Measurements from ENCODE around the gene ZNF106.

DNA sequence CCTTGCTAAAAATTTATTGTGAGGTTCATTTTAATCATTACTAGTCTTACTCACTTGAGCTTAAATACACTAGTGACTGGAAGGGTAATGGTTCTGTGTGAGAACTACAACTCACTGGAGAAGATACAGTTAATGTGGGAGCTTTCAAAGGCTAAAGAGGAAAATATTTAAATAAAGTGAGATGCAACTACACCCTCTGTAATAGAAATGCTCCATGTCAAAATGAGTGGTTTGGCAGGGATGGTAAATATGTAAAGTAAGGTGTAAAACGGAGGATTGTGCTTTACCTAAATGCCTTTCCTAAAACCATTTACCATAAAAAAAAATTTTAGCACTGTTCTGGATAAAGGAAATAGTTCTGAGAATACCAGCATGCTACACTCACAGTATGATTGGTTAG is 42.3 kb upstream of the ZNF106 start:
- no peak for TF ChIP-seq YY1 (IDR thresholded peaks at IDR 0.05; ENCODE audit: insufficient read depth, insufficient read length)
- TF ChIP-seq SUZ12 (IDR thresholded peaks at IDR 0.05; ENCODE audit: extremely low read depth, insufficient read depth, insufficient read length), result no peak
- no peak for TF ChIP-seq ZNF274 (IDR thresholded peaks at IDR 0.05; ENCODE audit: low read depth, low read length)

Data from NT2/D1 (cell line).